SJCRH30 (cell line): ENCODE results near the gene CPLX1. TPM values are rescaled to one million over a fixed set of nuclear protein-coding genes. Genes with fewer than 3 reads are reported as not detected.

ENCODE experiments used
- DNase-seq, 2 experiments: peaks; one replicate each; pipeline ENCODE4 v3.0.0-alpha.2; 2015 to 2020
- H3K27ac ChIP-seq: fragments of 250-450 bp; sonication (Bioruptor Pico); 2 replicates; pipeline ENCODE4 v1.5.1; 2020; ENCODE audit warnings: mild to moderate bottlenecking, moderate library complexity
- H3K27me3 ChIP-seq: fragments of 250-450 bp; sonication (Bioruptor Pico); 2 replicates; pipeline ENCODE4 v1.5.1; 2020; ENCODE audit warnings: mild to moderate bottlenecking, moderate library complexity
- H3K36me3 ChIP-seq: fragments of 250-450 bp; sonication (Bioruptor Pico); 2 replicates; pipeline ENCODE4 v1.5.1; 2020; ENCODE audit warnings: mild to moderate bottlenecking, moderate library complexity
- H3K4me1 ChIP-seq: fragments of 250-450 bp; sonication (Bioruptor Pico); 2 replicates; pipeline ENCODE4 v1.5.1; 2020; ENCODE audit warnings: mild to moderate bottlenecking, moderate library complexity
- H3K4me3 ChIP-seq: fragments of 250-450 bp; sonication (Bioruptor Pico); 2 replicates; pipeline ENCODE4 v1.5.1; 2020; ENCODE audit warnings: mild to moderate bottlenecking, moderate library complexity
- H3K9me3 ChIP-seq: fragments of 250-450 bp; sonication (Bioruptor Pico); replicated peaks from 2 replicates; pipeline ENCODE4 v1.5.1; 2020; ENCODE audit warnings: mild to moderate bottlenecking, moderate library complexity
- total RNA-seq: library from RNA; depleted of rRNA; stranded (reverse); fragments of >200 nt; shearing (Covaris generic); gene quantifications from 2 replicates; pipeline ENCODE4 v1.2.3, GENCODE V29; 2014

CPLX1 gene
- total RNA-seq, 1 experiment from 2014 or later, result 0.59 TPM

- Histone ChIP-seq H3K9me3 (no peaks in the 10 kb centered on the region), H3K4me1 (peaks cover 9% of the 10 kb centered on the region; the same call in 1 of the 2 replicates), H3K27me3 (peaks cover 5% of the 10 kb centered on the region), H3K36me3 (no peaks in the 10 kb centered on the region), H3K4me3 (peak overlapping the region; percentile 23), H3K27ac (no peak overlapping the region)
- peak; percentile 39 to 51 for DNase-seq
Observed at GRCh38 chr4:823176-823760, 2.7 kb downstream of the CPLX1 start.

- Histone ChIP-seq H3K36me3 (no peaks in the 10 kb centered on the region), H3K9me3 (no peaks in the 10 kb centered on the region), H3K27ac (no peak overlapping the region), H3K27me3 (peaks cover 5% of the 10 kb centered on the region), H3K4me1 (peaks cover 9% of the 10 kb centered on the region; the same call in 1 of the 2 replicates), H3K4me3 (peak overlapping the region; percentile 23)
- no peak for DNase-seq
Observed at GRCh38 chr4:822361-823175, 3.4 kb downstream of the CPLX1 start.

GRCh38 chr4:821631-822030 lies 4.3 kb downstream of the CPLX1 start:
- H3K4me1 ChIP-seq, result peaks cover 9% of the 10 kb centered on the region; the same call in 1 of the 2 replicates
- H3K36me3 ChIP-seq, result no peaks in the 10 kb centered on the region
- DNase-seq, result no peak
- no peak overlapping the region for H3K4me3 ChIP-seq
- peaks cover 5% of the 10 kb centered on the region for H3K27me3 ChIP-seq
- H3K27ac ChIP-seq, result no peak overlapping the region
- H3K9me3 ChIP-seq, result no peaks in the 10 kb centered on the region

GRCh38 chr4:821181-821591 lies 4.7 kb downstream of the CPLX1 start:
- no peak overlapping the region for H3K27ac ChIP-seq
- DNase-seq, result no peak
- H3K4me3 ChIP-seq, result no peak overlapping the region
- H3K4me1 ChIP-seq, result peaks cover 9% of the 10 kb centered on the region; the same call in 1 of the 2 replicates
- H3K27me3 ChIP-seq, result peaks cover 5% of the 10 kb centered on the region
- H3K9me3 ChIP-seq, result no peaks in the 10 kb centered on the region
- no peaks in the 10 kb centered on the region for H3K36me3 ChIP-seq

- DNase-seq, result no peak
- no peak overlapping the region for H3K27ac ChIP-seq
- H3K4me3 ChIP-seq, result no peak overlapping the region
- H3K9me3 ChIP-seq, result no peaks in the 10 kb centered on the region
- peaks cover 10% of the 10 kb centered on the region for H3K27me3 ChIP-seq
- peaks cover 13% of the 10 kb centered on the region; the same call in 1 of the 2 replicates for H3K4me1 ChIP-seq
- H3K36me3 ChIP-seq, result no peaks in the 10 kb centered on the region
Observed at GRCh38 chr4:820230-821172, 5.4 kb downstream of the CPLX1 start.

- DNase-seq, result no peak
- Histone ChIP-seq H3K9me3 (no peaks in the 10 kb centered on the region), H3K36me3 (no peaks in the 10 kb centered on the region), H3K27ac (no peak overlapping the region), H3K27me3 (peaks cover 12% of the 10 kb centered on the region), H3K4me1 (peaks cover 13% of the 10 kb centered on the region; the same call in 1 of the 2 replicates), H3K4me3 (no peak overlapping the region)
Observed at GRCh38 chr4:819401-820229, 6.3 kb downstream of the CPLX1 start.

- peaks cover 5% of the 10 kb centered on the region; the same call in 1 of the 2 replicates for H3K4me1 ChIP-seq
Observed at GRCh38 chr4:818106-818921, 7.6 kb downstream of the CPLX1 start.

GRCh38 chr4:815464-816146 lies 10.3 kb downstream of the CPLX1 start:
- Histone ChIP-seq H3K4me3 (no peak overlapping the region), H3K27ac (no peak overlapping the region), H3K27me3 (peaks cover 7% of the 10 kb centered on the region; the same call in 1 of the 2 replicates), H3K36me3 (no peaks in the 10 kb centered on the region), H3K4me1 (peaks cover 5% of the 10 kb centered on the region; the same call in 1 of the 2 replicates), H3K9me3 (no peaks in the 10 kb centered on the region)
- peak in 1 of 2 experiments; percentile 55 for DNase-seq

More at GRCh38 chr4:818106-818921, 7.6 kb downstream of the CPLX1 start:
- no peak for DNase-seq
- peaks cover 7% of the 10 kb centered on the region; the same call in 1 of the 2 replicates for H3K27me3 ChIP-seq
- H3K27ac ChIP-seq, result no peak overlapping the region
- no peak overlapping the region for H3K4me3 ChIP-seq
- no peaks in the 10 kb centered on the region for H3K36me3 ChIP-seq
- H3K9me3 ChIP-seq, result no peaks in the 10 kb centered on the region

- Histone ChIP-seq H3K9me3 (no peaks in the 10 kb centered on the region), H3K36me3 (no peaks in the 10 kb centered on the region), H3K4me3 (no peak overlapping the region), H3K4me1 (peaks cover 5% of the 10 kb centered on the region; the same call in 1 of the 2 replicates), H3K27ac (no peak overlapping the region), H3K27me3 (peaks cover 7% of the 10 kb centered on the region; the same call in 1 of the 2 replicates)
- no peak for DNase-seq
Observed at GRCh38 chr4:814312-814850, 11.5 kb downstream of the CPLX1 start.

- peaks cover 7% of the 10 kb centered on the region; the same call in 1 of the 2 replicates for H3K27me3 ChIP-seq
- no peak for DNase-seq
- H3K4me3 ChIP-seq, result no peak overlapping the region
Observed at GRCh38 chr4:813900-814299, 12.0 kb downstream of the CPLX1 start.

GRCh38 chr4:808860-809570 lies 16.9 kb downstream of the CPLX1 start:
- no peaks in the 10 kb centered on the region for H3K27me3 ChIP-seq
- peaks cover 8% of the 10 kb centered on the region for H3K9me3 ChIP-seq
- H3K36me3 ChIP-seq, result no peaks in the 10 kb centered on the region
- H3K27ac ChIP-seq, result no peak overlapping the region
- no peak for DNase-seq
- H3K4me1 ChIP-seq, result no peaks in the 10 kb centered on the region
- no peak overlapping the region for H3K4me3 ChIP-seq

More at GRCh38 chr4:813900-814299, 12.0 kb downstream of the CPLX1 start:
- Histone ChIP-seq H3K9me3 (no peaks in the 10 kb centered on the region), H3K4me1 (peaks cover 5% of the 10 kb centered on the region; the same call in 1 of the 2 replicates), H3K36me3 (no peaks in the 10 kb centered on the region), H3K27ac (no peak overlapping the region)

- Histone ChIP-seq H3K27ac (no peak overlapping the region), H3K9me3 (peaks cover 8% of the 10 kb centered on the region), H3K36me3 (no peaks in the 10 kb centered on the region), H3K4me1 (no peaks in the 10 kb centered on the region), H3K27me3 (no peaks in the 10 kb centered on the region), H3K4me3 (no peak overlapping the region)
- DNase-seq, result no peak
Observed at GRCh38 chr4:807792-808191, 18.1 kb downstream of the CPLX1 start.
